Stimulated activated CD8-positive, alpha-beta memory T cell treated with anti-CD3 and anti-CD28 coated beads, Interleukin-4, amount 100 ng/mL, for 24 hours (primary cell): ENCODE data around the gene SPAG9.
A peak's percentile ranks its signal among the peaks of the same experiment; 100 is the strongest.
"Not testable (repeated sequence)": the region's sequence is repeated elsewhere in the genome, so short reads cannot be mapped to it uniquely, and the experiment has no call there.

Experiments
- DNase-seq: peaks from one replicate; pipeline ENCODE4 v3.0.0-alpha.2; 2020; ENCODE audit warnings: low read depth

Gene SPAG9

DNA sequence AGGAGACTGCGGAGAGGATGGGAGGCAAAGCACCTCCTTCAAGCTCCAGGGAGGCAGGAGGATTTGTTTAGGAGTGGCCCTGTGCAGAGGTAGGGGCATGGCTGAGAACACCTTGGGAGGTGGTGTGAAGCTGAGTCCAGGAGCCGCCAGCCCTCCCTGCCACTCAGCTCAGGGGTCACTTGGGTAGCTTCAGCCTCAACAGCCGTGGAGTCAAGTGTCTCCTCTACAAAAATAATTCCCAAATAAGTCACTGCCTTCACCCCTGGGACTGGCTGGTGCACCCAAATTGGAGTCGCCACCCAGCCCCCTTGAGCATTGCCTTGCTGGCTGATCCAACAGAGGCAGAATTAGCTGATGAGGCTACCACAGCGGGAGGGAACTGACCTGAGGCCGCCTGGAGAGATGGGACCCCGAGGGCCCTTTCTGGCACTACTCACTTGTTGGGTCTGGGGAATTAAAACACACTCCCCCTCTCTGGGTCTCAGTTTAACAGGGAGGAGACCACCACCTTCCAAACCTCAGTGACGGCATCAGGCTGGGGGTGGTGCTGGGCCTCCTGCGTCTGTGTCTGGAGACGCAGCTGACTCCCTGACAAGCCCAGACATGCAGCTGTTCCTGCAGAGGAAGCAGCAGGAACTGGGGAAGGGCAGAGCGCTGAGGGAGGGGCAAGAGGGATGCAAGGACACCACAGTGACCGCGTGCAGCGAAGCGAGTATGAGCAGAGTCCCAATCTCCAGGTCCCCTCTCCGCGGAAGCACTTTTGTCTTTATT is 166.7 kb downstream of the SPAG9 start:
- DNase-seq: no peak

GRCh38 chr17:50953518-50953830 is 167.2 kb downstream of the SPAG9 start:
- no peak for DNase-seq

DNA sequence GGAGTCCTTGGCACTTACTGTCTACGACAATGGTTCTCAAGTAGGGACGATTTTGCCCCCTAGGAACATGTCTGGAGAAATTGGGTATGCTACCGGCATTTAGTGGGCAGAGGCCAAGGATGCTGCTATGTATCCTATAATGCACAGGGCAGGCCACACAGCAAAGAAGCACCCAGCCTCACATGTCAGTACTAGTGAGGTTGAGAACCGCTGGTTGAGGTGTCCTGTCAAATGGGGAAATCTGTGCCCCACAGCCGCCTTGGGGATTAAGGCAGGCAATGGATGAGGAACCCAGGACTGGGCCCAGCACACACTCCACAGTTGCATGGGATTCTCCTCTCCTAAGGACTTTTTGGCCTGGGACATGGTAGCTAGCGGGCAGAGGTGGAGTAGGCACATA is 167.8 kb downstream of the SPAG9 start:
- no peak for DNase-seq

GRCh38 chr17:50952013-50952412 is 168.7 kb downstream of the SPAG9 start:
- no peak for DNase-seq

DNA sequence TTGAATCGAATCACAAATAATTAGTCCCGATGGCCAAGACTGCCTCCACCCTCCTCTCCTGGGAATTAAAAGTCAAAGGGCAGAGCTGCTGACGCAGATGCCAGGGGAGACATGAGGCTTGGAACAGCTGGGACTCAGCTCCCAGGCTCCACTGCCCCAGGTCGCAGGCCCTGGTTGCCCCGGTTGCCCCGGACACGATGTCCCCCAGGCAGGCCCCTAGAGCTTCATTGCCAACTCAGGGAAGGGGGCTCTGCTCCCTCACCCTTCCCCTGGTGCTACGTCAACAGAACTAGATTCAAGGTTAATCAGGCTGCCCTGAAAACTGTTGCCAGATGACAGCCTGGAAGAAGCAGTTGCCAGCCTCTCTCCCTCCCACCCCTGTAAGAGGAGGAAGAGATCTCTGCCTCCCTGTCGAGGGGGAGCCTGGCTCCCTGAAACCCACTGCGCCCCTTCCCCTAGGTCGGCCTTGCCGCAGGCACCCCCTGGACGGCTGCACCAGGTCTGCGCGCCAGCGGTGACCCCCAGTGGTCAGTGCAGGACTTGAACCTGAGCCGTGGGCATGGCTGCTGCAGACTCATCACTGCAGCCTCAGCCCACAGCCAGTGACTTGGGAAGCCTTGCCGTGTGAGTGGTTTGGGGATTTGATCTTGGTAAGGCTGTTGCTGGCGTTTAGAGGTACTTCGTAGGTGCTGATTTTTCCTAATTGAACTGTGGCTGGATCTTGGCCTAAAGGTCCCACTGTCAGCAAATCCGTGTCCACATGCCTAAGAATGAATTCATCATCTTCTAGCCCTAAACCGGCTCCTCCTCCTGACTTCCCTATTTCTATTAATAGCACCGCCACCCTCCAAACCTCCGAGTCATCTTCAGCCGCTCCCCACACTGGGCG is 170.4 kb downstream of the SPAG9 start:
- DNase-seq: peak; percentile 26

DNA sequence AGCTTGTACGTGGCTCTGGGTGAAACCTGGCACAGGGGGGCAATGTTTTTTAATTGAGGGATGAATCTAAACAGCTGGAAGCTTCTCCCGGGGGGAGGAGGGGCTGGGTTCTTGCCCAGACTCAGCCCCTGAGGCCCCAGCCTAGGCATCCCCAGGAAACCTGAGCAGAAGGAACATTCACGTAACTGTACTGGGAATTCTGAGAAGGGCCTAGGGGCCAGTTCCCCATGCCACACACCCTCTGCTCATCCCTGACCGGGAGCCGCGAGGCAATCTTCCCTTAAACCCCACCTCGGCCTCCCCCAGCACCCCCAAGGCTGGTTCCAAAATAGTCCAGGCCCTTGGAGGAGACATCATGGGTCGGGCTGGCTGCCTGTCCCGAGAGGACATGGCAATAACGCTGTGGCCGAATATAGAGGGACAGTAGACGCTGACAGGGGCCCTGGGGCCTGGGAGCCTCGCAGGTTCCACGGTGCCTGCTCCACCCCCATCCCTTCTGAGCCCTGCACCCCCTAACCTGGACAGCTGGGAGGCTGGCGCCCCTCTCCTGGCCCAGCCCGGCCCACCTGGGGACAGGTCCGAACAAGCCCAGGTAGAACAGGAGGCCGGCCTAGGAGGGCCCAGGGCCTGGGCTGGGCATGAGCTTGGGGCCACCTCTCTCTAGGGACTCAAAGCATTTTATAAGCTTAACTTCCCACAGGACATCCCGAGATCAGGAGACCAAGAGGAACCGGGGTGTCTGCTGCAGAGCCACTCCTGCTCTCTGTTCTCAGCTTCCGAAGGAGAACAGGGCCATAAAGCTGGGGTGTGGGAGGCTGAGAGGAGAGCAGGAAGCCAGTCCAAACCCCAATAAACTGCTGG is 171.3 kb downstream of the SPAG9 start:
- no peak for DNase-seq

GRCh38 chr17:50948711-50949110 is 172.0 kb downstream of the SPAG9 start:
- DNase-seq: no peak

DNA sequence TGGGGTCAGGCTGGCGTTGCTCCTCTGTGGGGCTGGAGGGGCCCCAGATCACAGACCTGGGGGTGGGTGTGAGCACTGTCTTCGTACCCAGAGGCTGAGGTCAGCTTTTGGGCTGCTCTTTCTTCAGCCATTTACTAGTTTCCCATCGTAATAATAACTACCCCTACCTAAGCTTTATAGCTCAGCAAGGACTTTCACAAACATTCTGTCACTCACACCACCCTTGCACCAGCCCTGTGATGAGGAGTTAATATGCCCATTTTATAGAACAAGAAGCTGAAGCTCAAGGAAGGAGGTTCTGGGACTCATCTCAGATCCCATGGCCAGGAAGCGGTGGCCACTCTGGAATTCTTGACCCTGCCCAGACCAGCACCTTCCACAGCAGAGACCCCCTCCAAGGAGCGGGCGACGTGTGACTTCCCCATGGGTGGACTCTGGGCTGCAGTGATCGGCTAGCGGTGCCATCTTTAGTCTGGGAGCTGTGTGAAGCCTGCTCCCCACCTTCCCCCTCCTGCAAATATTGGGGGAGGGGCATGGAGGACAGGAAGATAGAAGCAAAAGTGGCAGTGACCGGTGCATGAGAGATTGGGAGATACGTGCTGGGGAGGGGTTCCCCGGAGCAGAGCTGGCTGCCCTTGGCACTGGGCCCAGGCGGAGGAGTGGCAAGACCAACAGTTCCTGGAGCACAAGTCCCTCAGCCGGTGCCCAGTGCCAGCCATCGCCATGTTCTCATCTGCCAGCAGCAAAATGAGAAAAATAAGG is 172.7 kb downstream of the SPAG9 start:
- no peak for DNase-seq

DNA sequence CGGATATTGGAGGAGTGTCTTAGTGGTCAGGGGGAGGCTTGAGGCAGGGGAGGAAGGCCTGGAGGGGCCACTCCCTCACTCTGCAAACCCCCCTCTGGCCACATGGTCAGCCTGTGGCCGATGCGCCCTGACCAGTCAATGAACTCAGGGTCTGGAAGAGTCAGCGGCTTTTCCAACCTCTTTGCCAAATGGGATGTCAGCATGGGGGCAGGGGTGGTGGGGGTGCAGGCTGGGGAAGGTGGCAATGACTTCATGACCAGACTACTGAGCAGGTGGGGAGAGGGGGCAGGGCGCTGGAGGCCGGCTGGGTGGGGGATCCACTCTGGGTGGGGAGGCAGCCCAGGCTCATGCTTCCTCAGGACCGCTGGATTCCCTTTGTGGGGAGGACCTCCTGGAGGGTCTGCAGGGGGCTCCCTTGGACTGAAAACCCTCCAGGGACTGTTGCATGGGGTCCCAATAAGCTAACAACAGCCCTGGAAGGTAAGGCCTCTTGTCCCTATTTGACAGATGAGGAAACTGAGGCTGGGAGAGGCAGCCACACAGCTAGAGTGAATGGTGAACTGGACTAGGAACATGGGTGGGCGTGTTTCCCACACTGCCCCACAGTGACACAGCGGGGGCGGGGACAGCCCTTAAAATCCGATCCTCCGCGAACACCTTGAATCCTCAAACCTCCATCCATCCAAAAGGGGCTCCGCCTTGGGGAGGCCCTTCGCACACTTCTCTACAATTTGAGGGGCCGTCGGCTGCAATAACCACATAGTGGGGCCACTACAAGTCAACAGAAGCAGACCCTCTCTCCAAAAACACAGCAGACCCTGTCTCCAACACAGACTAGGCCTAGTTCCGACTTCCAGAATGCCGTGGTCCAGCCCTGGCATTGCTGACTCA is 173.5 kb downstream of the SPAG9 start:
- no peak for DNase-seq

DNA sequence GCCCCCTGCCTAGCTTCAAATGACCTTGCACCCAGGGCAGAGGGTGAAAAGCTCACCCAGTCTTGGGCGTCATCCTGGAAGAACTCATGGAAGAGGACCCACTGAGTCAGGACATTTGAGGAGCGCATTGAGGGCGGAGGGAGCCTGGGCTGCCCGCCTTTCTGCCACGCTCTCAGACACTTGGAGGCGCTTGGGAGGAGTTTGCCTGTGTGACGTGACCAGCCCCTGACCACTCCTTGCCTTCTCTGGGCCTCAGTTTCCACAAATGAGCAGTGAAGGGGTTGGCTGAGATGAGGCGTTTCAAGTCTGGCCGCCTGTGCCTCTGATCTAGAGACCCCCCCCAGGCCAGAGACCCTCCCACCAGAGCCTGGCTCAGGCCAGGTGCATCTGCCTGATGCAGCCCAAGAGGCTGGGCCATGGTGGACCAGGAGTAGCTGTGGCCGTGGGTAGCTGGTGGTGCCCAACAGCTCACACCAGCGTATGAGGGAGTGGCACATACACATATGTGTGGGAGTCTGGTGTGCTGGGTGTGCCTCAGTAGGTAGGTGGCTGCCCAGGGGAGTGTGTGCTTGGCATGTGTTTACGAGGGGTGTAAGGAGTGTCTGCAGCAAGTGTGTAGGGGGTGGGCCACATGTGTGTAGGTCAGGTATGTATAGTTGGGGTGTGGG is 174.3 kb downstream of the SPAG9 start:
- no peak for DNase-seq

DNA sequence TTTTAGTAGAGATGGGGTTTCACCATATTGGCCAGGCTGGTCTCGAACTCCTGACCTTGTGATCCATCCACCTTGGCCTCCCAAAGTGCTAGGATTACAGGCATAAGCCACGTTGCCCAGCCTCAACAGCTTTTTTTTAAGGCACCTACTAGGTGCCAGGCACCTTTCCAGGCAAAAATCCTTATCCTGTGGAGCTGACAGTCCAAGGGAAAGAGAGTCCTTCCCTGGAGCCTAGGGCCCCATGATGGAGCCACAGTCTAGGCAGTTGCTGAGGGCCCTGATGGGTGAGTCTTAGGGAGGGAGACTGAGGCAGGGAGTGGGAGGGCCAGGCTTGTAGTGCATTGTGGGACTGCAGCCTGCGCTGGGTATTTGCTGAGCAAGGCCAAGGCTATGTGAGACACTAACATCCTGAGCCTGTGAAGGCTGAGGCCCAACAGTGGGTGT is 174.9 kb downstream of the SPAG9 start:
- no peak for DNase-seq

- DNase-seq: no peak
These were observed 175.6 kb downstream of the SPAG9 start for GRCh38 chr17:50944902-50945720.

DNA sequence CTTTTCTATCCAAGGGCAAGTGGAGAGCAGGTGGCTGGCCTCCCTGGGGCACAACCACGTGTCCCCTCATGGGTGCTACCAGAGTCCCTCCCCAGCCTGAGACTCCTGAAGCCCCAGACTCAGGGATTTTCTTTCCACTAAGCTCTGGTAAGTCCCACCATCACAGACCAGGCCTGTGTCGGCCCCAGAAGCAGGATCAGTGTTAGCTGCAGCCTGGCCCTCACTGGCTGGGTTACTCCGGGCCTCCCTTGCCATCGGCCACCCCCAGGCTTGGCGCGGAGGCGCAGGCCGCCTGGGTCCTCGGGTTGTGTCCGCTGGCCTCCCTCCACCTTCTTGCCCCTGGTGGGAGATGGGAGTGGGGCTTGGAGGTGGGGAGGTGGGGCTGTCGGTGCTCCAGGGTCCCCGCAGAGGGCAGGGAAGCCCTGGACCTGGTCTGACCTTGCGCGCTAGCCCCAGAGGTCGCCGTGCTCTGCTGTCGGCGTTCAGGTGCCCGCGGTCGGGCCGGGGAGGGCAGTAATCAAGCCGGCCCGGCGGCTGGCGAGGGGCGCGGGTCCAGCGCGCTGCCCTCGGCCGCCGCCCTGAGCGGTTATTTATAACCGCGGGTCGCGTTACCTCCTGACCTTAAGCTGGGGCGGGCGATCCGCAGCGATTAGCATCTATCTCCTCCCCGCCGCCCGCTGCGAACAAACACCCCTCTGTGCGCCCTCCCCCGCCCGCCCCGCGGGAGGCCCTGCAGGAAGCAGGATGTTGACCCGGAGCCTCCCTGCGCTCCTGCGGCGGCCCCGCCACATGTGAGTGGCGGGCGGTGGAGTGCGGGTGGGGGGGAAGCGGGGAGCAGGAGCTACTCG is 176.4 kb downstream of the SPAG9 start:
- DNase-seq: peak; percentile 64

DNA sequence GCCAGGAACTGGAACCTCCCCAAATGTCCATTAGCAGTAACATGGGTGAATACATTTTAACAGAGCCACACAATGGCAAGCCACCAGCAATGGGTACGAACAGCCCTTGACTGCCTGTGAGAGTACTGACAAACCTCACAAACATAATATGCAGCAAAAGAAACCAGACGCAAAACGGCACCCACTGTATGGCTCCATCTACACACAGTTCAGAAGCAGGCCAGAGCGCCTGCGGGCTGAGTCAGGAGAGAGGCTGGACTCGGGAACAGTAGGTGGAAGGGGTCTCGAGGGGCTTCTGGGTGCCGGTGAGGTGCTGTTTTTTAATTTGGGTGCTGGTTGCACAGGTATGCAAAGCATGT is 177.1 kb downstream of the SPAG9 start:
- DNase-seq: no peak

DNA sequence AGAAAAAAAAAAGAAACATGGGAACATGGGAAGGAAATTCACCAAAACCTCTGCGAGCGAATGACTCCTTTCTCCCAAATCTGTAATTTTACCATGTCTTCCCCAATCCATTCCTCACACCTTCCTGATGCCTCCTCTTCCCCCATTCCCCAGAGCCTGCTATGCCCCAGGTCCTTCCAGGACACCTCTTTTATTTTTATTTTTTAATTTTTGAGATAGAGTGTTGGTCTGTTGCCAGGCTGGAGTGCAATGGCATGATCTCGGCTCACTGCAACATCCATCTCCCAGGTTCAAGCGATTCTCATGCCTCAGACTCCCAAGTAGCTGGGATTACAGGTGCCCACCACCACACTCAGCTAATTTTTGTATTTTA is 179.0 kb downstream of the SPAG9 start:
- not testable (repeated sequence) for DNase-seq

DNA sequence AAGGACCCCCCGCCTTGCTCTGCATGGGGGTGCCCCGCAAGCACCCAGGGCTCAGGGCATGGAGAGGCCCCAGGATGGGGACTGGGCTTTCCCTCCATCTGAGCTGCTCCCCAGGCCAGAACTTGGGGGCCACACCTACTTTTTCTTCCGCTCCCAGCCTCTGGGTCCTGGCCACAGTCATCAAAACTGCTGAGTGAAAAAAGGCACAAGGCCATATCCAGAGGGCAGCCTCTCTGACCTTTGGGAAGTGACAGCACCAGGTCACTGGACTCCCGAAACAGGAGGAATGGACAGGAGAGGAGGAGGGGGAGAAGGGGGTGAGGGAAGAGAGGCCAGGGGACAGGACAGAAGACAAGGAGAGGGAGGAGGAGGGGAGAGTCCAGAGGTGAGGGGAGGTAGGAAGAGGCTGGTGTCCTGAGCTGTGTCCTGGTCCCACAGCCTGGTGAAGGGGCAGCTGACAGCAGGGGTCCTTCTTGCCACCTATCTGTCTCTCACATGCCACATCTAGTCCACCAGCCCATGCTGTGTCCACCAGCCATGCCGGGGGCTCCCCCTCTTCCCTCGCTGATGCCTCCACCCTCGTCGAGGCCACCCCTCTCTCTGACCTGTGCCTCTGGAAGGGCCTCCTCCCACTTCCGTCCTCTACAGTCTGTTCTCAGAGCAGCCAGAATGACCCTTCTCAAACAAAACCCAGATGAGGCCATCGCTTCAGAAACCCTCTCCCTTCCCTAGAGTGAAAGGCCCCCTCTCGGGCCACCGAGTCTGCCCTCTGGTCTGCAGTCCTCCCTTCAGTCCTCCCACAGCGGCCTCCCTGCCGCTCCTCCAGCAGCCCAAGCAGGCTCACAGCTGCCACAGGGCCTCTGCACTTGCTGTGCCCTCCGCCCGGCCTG is 180.6 kb downstream of the SPAG9 start:
- no peak for DNase-seq

DNA sequence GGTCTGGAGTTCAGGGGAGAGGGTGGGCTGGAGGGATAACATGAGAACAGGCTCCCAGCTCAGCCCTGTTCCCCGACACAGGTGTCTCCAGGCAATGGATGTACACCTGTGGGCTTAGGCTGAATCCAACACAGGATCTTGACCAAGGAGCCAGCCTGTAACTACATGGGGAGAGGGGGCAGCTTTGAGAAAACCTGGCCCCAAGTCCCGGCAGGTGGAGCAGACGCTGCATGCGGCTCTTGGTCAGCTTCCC is 181.2 kb downstream of the SPAG9 start:
- no peak for DNase-seq
